AG10803 (cell line): ENCODE measurements around the gene GHRH.

Experiments used
- DNase-seq: peaks from one replicate; pipeline ENCODE4 v3.0.0; 2010; ENCODE audit warnings: low read depth
- H3K4me3 ChIP-seq: 2 replicates; pipeline ENCODE4 v1.5.1; 2011; ENCODE audit warnings: mild to moderate bottlenecking, low read length, control low read depth
- CTCF ChIP-seq: conservative IDR thresholded peaks from 2 replicates; pipeline ENCODE4 v1.5.1; 2011; ENCODE audit warnings: mild to moderate bottlenecking, low read length, control low read depth, inconsistent platforms

The GHRH gene

DNA sequence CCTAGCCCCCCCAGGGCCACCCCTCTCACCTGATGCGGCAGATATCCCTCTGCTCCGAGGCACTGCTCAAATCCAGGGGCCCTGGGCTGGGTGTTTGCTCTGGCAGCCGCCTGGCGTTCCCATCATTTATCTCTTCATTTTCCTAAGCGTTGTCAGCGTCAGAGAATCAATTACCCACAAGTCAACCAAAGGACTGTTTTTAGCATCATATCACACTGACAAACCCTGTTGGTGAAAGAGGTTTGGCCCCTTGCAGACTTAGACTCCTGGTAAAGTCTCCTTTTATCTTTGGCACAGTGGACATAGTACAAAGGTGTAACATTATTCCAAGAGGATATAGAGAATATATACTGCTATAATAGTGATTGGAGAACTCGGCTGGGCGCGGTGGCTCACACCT, at the start of gene GHRH:
Gene GHRH (minus strand): TSS at position 101 of the 400 bp plus-strand sequence. CDS start 4,925 bp downstream, outside the sequence.
- TF ChIP-seq CTCF, result no peak
- no peak for DNase-seq
- H3K4me3 ChIP-seq, result no peak within 1 kb of the TSS

- H3K4me3 ChIP-seq, result no peak overlapping the region
- TF ChIP-seq CTCF, result no peak
Observed at GRCh38 chr20:37310951-37311350, 49.3 kb upstream of the GHRH start.

DNA sequence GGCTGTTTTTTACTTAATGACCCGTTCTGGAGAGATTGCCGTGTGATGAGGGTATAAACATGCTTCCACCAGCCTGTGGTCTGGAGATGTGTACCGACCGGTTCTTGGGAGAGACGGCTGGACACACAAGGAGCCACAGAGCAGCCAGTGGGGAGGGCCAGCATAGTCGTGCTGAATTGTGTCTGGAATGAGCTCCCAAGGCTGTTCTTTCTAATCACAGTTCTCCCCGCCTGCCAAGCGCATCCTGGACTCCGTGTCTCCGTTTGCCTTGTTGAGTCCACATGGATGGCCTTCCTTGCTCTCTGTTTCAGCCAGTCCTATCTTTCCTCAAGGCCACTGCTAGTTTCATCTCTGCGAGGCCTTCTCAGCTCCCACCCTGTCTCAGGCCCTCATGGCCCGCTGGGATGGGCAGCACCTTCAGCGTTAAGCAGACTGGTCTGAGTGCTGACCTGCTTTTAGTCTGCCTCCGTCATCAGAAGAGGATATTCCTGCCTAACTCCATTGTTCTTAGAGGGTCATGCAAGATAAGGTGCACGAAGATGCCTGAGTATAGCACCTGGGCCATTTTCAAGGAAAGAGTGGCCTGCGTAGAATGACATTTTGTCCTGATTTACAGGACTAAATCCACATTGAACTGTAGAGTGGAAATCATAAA, 48.4 kb upstream of the GHRH start:
- H3K4me3 ChIP-seq, result no peak overlapping the region
- DNase-seq, result peak; percentile 35
- no peak for TF ChIP-seq CTCF

More at GRCh38 chr20:37310951-37311350, 49.3 kb upstream of the GHRH start:
- no peak for DNase-seq

DNA sequence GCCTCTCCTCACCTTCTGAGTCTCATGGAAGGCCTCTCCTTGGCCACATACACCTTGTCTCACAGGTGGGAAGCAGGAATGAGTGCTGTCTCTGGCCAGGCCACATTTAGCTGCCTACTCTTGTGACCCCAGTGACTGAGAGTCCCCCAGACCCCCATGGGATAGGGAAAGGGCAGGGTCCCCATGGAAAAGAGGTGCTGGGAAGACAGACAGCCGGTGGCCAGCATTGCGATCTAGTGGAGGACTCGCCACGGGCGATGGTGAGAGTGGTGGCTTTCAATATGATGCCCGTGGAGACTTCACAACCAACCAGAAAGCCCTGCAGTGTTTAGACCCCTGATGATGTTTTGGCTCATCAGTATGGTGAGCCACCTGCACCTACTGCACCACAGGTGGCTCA, 47.7 kb upstream of the GHRH start:
- no peak overlapping the region for H3K4me3 ChIP-seq
- no peak for TF ChIP-seq CTCF
- DNase-seq, result no peak

DNA sequence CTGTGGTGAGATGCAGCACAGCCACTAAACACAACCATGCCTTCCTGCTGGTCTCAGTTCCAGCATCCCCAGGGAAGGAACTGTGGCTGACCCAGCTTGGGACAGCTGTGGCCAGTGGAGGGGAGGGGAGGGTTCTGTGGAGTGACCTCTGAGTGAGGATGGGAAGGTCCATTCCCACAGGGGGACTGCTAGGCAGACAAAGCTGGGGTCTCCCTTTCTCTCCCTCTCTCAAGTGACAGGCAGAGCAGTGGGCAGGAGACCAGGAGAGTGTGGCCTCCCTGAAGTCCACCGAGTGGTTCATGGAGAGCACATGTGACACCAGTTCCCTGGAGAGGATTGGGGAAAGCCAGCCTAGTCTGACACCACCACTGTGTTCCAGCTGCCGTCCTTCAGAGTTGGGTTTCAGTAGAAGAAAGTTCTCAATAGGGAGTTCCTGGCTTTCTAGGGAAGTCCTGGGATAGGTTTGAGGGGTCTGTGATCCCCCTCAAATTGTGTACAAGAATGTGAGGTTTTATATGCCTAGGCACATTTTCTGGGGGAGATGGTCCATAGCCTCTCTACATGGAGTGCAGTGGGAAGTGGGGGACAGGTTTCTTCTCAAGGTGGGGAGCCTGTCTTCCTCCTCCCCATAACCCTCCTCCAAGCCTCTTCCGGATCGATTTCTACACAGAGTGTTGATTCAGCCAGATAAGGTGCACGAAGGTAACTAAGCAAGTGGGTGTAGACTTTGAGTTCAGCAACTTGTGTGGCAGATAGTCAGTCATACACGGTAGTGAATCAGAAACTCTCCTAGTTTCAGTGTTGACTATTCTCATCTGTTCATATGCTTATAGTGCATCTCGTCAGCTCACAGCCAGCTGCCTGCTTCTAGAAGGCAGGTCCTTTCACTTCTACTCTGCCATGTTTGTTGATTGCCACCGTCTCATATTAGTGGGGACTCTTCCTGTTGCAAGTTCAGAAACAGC, 46.8 kb upstream of the GHRH start:
- H3K4me3 ChIP-seq, result no peak overlapping the region
- no peak for TF ChIP-seq CTCF
- DNase-seq, result no peak

GRCh38 chr20:37305839-37306238, 44.2 kb upstream of the GHRH start:
- no peak for TF ChIP-seq CTCF
- DNase-seq, result no peak

More at GRCh38 chr20:37305839-37306238, 44.2 kb upstream of the GHRH start:
- H3K4me3 ChIP-seq, result no peak overlapping the region
